Measurements from ENCODE around the gene CFAP119.

The CFAP119 gene

GRCh38 chr16:30721167-30721566 is 40.7 kb downstream of the CFAP119 start:
- TF ChIP-seq MAX (IDR thresholded peaks at IDR 0.05; ENCODE audit: low read depth, low read length) = no peak
- no peak for TF ChIP-seq MYC (IDR thresholded peaks at IDR 0.05; ENCODE audit: low read depth, low read length)
- TF ChIP-seq CTCF (IDR thresholded peaks at IDR 0.05; ENCODE audit: low read depth, low read length) = no peak
- TF ChIP-seq POLR2A (IDR thresholded peaks at IDR 0.05; ENCODE audit: extremely low read depth, insufficient read length) = no peak
- no peak overlapping the region for H3K4me3 ChIP-seq (ENCODE audit: low read depth, low read length)
- no peak for DNase-seq (ENCODE audit: low read depth)

GRCh38 chr16:30720694-30721093 is 41.2 kb downstream of the CFAP119 start:
- DNase-seq (ENCODE audit: low read depth) = no peak
- TF ChIP-seq MAX (IDR thresholded peaks at IDR 0.05; ENCODE audit: low read depth, low read length) = no peak
- TF ChIP-seq POLR2A (IDR thresholded peaks at IDR 0.05; ENCODE audit: extremely low read depth, insufficient read length) = no peak
- TF ChIP-seq MYC (IDR thresholded peaks at IDR 0.05; ENCODE audit: low read depth, low read length) = no peak
- TF ChIP-seq CTCF (IDR thresholded peaks at IDR 0.05; ENCODE audit: low read depth, low read length) = no peak
- no peak overlapping the region for H3K4me3 ChIP-seq (ENCODE audit: low read depth, low read length)

- TF ChIP-seq POLR2A (IDR thresholded peaks at IDR 0.05; ENCODE audit: extremely low read depth, insufficient read length) (no peak), MAX (IDR thresholded peaks at IDR 0.05; ENCODE audit: low read depth, low read length) (no peak), CTCF (IDR thresholded peaks at IDR 0.05; ENCODE audit: low read depth, low read length) (no peak), MYC (IDR thresholded peaks at IDR 0.05; ENCODE audit: low read depth, low read length) (no peak)
- H3K4me3 ChIP-seq (ENCODE audit: low read depth, low read length) = no peak overlapping the region
These were observed 41.8 kb downstream of the CFAP119 start for GRCh38 chr16:30720086-30720485.

GRCh38 chr16:30715750-30716445 is 46.0 kb downstream of the CFAP119 start:
- DNase-seq (ENCODE audit: low read depth) = peak; percentile 92
- no peak overlapping the region for H3K4me3 ChIP-seq (ENCODE audit: low read depth, low read length)
- no peak for TF ChIP-seq CTCF (IDR thresholded peaks at IDR 0.05; ENCODE audit: low read depth, low read length)
- peak; percentile 11; the same call in 1 of the 2 replicates for TF ChIP-seq MAX (IDR thresholded peaks at IDR 0.05; ENCODE audit: low read depth, low read length)

More at GRCh38 chr16:30720086-30720485, 41.8 kb downstream of the CFAP119 start:
- no peak for DNase-seq (ENCODE audit: low read depth)

GRCh38 chr16:30711712-30712111 is 50.1 kb downstream of the CFAP119 start:
- H3K4me3 ChIP-seq (ENCODE audit: low read depth, low read length) = no peak overlapping the region
- no peak for DNase-seq (ENCODE audit: low read depth)
- no peak for TF ChIP-seq MAX (IDR thresholded peaks at IDR 0.05; ENCODE audit: low read depth, low read length)
- no peak for TF ChIP-seq MYC (IDR thresholded peaks at IDR 0.05; ENCODE audit: low read depth, low read length)
- TF ChIP-seq POLR2A (IDR thresholded peaks at IDR 0.05; ENCODE audit: extremely low read depth, insufficient read length) = no peak

GRCh38 chr16:30710971-30711370 is 50.9 kb downstream of the CFAP119 start:
- no peak for TF ChIP-seq MYC (IDR thresholded peaks at IDR 0.05; ENCODE audit: low read depth, low read length)
- no peak for TF ChIP-seq POLR2A (IDR thresholded peaks at IDR 0.05; ENCODE audit: extremely low read depth, insufficient read length)
- TF ChIP-seq MAX (IDR thresholded peaks at IDR 0.05; ENCODE audit: low read depth, low read length) = no peak
- TF ChIP-seq CTCF (IDR thresholded peaks at IDR 0.05; ENCODE audit: low read depth, low read length) = no peak

More at GRCh38 chr16:30710971-30711370, 50.9 kb downstream of the CFAP119 start:
- DNase-seq (ENCODE audit: low read depth) = no peak
- H3K4me3 ChIP-seq (ENCODE audit: low read depth, low read length) = no peak overlapping the region

Measured in NB4 (cell line).